Neural progenitor cell (in vitro differentiated cells): Measurements from ENCODE around the gene IQSEC1.
A peak's percentile ranks its signal among the peaks of the same experiment; 100 is the strongest.

Experiments
- EZH2 ChIP-seq: fragments of 200-600 bp; sonication (generic); IDR thresholded peaks from 2 replicates; pipeline ENCODE4 v1.6.1; 2017; ENCODE audit warnings: antibody characterized with exemption, mild to moderate bottlenecking, moderate library complexity
- EZH2phosphoT487 ChIP-seq: fragments of 200-600 bp; sonication (generic); IDR thresholded peaks from 2 replicates; pipeline ENCODE4 v1.6.1; 2017; ENCODE audit warnings: antibody characterized with exemption
- TF ChIP-seq, protein P1 (sequence below): fragments of 200-600 bp; sonication (generic); IDR thresholded peaks from 2 replicates; pipeline ENCODE4 v1.5.1; 2017; ENCODE audit warnings: antibody characterized with exemption, mild to moderate bottlenecking

DNA sequence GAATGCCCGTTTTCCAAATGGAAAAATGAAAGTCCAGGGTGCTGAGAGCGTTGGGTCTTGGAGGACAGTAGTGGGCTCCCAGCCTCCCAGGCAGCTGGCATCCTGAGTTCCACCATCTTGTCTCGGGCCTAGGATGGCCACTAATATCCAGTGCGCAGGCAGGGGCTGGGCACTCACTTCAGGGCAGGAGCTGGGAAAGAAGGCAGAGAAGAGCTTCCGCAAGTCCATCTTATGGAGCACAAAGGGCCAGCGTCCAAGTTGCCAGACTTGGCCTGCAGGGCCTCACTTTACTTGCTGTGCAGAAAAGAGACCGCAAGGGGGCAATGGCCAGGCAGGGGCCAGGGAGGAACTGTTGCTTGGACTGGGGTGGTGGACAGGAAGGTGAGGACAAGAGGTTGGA, 46.1 kb downstream of the IQSEC1 start:
- TF ChIP-seq, protein P1, sequence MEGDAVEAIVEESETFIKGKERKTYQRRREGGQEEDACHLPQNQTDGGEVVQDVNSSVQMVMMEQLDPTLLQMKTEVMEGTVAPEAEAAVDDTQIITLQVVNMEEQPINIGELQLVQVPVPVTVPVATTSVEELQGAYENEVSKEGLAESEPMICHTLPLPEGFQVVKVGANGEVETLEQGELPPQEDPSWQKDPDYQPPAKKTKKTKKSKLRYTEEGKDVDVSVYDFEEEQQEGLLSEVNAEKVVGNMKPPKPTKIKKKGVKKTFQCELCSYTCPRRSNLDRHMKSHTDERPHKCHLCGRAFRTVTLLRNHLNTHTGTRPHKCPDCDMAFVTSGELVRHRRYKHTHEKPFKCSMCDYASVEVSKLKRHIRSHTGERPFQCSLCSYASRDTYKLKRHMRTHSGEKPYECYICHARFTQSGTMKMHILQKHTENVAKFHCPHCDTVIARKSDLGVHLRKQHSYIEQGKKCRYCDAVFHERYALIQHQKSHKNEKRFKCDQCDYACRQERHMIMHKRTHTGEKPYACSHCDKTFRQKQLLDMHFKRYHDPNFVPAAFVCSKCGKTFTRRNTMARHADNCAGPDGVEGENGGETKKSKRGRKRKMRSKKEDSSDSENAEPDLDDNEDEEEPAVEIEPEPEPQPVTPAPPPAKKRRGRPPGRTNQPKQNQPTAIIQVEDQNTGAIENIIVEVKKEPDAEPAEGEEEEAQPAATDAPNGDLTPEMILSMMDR = peak; percentile 66
- TF ChIP-seq EZH2phosphoT487 (no peak), EZH2 (no peak)
